NCI-H446 treated with DMSO at 0.1 percent for 48 hours (cell line): ENCODE measurements around the gene CDH19.
A peak's percentile ranks its signal among the peaks of the same experiment; 100 is the strongest.

ENCODE experiments used
- DNase-seq: peaks from one replicate; lab custom pipeline; 2025; lab: John Stamatoyannopoulos, UW

The CDH19 gene, protein sequence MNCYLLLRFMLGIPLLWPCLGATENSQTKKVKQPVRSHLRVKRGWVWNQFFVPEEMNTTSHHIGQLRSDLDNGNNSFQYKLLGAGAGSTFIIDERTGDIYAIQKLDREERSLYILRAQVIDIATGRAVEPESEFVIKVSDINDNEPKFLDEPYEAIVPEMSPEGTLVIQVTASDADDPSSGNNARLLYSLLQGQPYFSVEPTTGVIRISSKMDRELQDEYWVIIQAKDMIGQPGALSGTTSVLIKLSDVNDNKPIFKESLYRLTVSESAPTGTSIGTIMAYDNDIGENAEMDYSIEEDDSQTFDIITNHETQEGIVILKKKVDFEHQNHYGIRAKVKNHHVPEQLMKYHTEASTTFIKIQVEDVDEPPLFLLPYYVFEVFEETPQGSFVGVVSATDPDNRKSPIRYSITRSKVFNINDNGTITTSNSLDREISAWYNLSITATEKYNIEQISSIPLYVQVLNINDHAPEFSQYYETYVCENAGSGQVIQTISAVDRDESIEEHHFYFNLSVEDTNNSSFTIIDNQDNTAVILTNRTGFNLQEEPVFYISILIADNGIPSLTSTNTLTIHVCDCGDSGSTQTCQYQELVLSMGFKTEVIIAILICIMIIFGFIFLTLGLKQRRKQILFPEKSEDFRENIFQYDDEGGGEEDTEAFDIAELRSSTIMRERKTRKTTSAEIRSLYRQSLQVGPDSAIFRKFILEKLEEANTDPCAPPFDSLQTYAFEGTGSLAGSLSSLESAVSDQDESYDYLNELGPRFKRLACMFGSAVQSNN

GRCh38 chr18:66603941-66604627 is at the start of gene CDH19:
Gene CDH19 (minus strand): TSS chr18:66604090. CDS start chr18:66572204, 31,886 bp downstream.
- no peak for DNase-seq

- no peak for DNase-seq
Measured at GRCh38 chr18:66647671-66648070, 43.8 kb upstream of the CDH19 start.

DNA sequence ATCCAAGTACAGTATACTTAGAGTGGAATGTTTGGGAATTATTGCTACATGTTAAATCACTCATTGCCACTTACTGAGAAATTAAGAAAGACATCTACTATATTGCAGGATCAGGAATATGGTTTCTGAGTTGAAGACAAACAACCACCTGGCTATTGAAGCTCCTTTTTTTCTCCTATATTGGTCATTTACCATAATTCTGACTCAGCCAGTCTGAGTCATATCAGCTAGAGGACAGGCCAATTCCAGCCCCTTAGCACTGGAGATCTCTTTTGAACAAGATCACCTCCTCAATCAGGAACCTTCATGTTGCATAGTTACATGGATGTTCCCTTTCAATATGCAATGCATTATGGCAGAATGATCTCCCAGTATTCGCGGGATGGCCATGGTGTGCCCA is 42.7 kb upstream of the CDH19 start:
- no peak for DNase-seq

- DNase-seq, result no peak
Measured at GRCh38 chr18:66645983-66646382, 42.1 kb upstream of the CDH19 start.

GRCh38 chr18:66641056-66641455 is 37.2 kb upstream of the CDH19 start:
- no peak for DNase-seq

- DNase-seq, result no peak
Measured at GRCh38 chr18:66640431-66640830, 36.5 kb upstream of the CDH19 start.

- no peak for DNase-seq
Measured at GRCh38 chr18:66638856-66639629, 35.2 kb upstream of the CDH19 start.

- DNase-seq, result no peak
Measured at GRCh38 chr18:66635342-66635741, 31.5 kb upstream of the CDH19 start.

DNA sequence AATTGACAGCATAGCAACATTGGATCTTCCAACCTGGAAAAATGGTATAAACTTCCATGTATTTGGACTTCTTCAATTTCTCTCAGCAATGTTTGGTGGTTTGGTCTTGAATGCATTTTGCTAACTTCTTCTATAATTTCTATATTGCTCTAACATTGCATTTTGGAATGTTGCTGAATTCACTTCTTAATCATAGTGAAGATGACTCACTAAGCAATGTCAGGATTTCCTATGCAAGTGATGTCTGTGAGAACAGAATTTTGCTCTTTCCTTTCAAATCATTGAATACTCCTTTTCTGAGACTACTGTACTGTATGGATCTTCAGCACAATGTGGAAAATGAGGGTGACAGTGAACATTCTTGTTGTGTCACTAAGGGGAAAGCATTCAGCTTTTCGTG is 28.9 kb upstream of the CDH19 start:
- no peak for DNase-seq

- DNase-seq, result no peak
Measured at GRCh38 chr18:66630831-66631230, 26.9 kb upstream of the CDH19 start.

DNA sequence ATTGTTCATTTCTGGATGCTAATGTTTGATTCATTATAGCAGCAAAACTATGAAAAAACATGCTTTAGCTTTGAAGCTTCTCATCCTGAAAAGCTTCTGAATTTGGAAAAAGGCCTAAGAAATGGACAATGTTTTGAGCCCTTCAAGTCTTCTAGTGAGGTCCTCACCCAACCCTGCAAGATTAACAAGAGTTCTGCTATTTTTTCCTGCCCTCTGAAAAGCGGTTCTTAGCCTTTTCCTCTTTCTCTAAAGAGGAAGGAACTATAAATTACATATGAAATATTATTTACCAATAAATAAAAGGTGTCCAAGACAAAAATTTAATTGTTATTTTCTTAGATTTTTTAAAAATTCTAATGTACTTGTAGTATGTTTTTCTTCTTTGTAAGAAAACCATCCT is 19.9 kb upstream of the CDH19 start:
- no peak for DNase-seq

- no peak for DNase-seq
Measured at GRCh38 chr18:66621816-66622576, 18.1 kb upstream of the CDH19 start.

DNA sequence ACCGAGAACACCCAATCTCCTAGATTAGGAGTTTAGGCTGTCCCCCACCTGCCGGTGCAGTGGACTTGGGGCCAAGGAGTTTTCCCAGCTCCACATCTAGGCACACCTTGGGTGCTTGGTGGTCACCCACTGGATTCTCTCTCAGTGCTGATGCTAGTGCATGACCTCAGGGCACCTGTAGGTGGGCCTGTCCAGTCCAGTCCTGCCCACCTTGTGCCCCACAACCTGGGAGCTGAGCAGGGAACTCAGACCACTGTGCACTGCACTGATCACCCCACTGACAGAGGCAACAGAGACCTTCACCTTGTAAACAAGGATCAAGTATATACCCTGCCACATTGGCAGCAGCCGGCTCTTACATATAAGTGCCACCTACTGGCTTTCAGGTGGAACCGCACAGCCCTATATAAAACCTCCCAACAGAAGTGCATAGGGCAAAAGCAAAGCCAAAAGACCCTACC is 12.7 kb upstream of the CDH19 start:
- peak; percentile 18 for DNase-seq

DNA sequence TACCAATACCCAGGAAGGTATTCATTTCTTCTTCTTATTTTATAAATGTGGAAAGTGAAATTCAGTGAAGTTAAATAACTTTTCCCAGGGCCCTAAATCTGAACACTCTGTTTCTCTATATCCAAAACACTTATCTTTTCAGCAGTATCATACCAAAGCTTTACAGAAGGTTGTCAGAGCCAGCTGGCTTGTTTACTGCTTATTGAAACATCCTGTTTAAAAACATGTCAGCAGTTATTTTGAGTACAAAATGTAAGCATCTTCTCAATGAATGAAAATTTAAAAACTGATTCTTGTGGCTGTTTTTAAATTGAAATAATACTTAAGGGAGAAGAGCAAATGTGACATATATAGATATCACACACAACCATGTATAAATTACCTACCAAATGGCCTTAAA is 11.3 kb upstream of the CDH19 start:
- DNase-seq, result no peak

DNA sequence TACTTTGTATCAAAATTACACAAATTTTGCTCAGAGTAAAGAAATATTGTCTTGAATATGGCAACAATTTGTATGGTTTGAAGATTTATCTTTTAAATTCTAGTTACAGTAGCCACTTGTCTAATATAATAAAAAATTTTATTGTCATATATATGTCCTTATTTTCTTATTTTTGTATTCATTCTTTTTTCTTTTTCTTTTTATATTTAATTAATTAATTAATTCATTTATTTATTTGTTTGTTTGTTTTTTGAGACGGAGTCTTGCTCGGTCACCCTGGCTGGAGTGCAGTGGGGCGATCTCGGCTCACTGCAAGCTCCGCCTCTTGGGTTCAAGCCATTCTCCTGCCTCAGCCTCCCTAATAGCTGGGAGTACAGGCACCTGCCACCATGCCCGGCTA is 3.7 kb upstream of the CDH19 start:
- DNase-seq, result no peak

DNA sequence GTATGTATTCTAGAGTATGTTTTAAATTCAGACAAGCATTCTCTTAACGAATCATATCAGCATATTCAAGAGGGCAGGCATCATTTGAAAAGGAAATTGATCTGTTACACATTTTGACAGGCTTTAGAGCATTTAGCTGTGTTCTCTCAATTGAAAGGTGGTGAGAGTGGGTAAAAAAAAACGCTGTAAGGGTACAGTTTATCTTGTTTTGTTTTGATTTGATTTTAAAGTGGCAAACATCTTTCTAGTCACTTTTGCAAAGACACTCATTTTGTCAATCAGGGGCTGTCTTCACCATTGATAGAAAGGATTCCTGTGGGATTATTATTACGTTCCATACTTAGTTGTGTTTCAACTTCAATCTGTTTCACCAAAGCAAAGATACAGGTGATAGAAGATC is 2.2 kb downstream of the CDH19 start:
- DNase-seq, result no peak

DNA sequence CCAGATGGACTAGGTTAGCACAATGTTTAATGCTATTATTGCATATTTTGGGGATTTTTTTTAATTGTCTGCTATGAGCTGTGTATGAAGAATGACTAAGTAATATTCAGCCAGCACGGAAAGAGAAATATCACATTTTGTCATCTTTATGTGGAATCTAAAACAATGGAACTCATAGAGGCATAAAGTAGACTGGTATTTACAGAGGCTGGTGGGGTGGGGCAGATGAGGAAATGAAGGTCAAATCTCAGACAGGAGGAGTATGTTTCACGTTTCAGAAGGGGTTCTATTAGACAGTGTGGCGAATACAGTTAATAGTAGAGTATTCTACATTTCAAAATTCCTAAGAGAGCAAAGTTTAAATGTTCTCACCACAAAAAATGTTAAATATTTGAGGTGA is 4.7 kb downstream of the CDH19 start:
- DNase-seq, result no peak

GRCh38 chr18:66587430-66587829 is 16.5 kb downstream of the CDH19 start:
- no peak for DNase-seq

GRCh38 chr18:66582211-66582610 is 21.7 kb downstream of the CDH19 start:
- peak; percentile 11 for DNase-seq

- DNase-seq, result no peak
Measured at GRCh38 chr18:66575263-66575662, 28.6 kb downstream of the CDH19 start.

DNA sequence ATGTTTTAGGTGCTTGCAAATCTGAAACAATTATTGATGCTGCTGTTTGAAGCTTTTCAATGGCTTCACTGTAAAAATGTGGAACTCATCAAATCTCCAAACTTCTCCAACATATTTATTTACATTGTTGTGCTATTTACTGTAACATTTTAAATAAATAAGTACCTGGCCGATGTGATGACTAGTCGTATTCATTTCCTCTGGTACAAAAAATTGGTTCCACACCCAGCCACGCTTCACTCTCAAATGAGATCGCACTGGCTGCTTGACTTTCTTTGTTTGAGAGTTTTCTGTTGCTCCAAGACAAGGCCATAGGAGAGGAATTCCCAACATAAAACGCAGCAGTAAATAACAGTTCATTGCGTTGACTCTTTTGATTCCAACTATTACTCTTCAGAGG is 32.0 kb downstream of the CDH19 start:
- DNase-seq, result no peak
